ENCODE results near the gene NABP2.

DNA sequence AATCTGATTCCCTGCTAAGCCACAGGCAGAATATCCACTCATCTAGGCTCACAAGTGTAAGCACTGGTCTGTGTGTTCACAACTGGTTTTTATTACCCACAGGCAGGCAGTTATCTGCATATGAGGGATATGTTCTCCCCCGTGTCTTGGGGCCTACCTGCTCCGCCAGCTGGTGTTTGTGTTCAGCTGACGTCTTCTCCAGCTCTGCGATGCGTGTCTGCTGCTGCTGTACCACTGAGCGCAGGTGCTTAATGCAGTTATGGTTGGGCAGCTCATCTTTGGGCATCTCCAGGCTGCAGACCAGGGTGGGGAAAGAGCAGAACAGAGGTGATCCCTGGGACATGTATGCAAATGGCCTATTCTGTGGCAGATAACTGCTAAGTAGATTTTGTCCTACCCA is 16.1 kb upstream of the NABP2 start:
- TF ChIP-seq, protein P1, sequence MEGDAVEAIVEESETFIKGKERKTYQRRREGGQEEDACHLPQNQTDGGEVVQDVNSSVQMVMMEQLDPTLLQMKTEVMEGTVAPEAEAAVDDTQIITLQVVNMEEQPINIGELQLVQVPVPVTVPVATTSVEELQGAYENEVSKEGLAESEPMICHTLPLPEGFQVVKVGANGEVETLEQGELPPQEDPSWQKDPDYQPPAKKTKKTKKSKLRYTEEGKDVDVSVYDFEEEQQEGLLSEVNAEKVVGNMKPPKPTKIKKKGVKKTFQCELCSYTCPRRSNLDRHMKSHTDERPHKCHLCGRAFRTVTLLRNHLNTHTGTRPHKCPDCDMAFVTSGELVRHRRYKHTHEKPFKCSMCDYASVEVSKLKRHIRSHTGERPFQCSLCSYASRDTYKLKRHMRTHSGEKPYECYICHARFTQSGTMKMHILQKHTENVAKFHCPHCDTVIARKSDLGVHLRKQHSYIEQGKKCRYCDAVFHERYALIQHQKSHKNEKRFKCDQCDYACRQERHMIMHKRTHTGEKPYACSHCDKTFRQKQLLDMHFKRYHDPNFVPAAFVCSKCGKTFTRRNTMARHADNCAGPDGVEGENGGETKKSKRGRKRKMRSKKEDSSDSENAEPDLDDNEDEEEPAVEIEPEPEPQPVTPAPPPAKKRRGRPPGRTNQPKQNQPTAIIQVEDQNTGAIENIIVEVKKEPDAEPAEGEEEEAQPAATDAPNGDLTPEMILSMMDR (IDR thresholded peaks at IDR 0.05): no peak
- no peak for TF ChIP-seq POLR2A (IDR thresholded peaks at IDR 0.05)
